GM23338 (cell line): ENCODE results near the gene TRAPPC10.

Experiments
- TF ChIP-seq, protein P1 (sequence below): IDR thresholded peaks from one replicate; pipeline ENCODE4 v1.6.1; 2018; ENCODE audit warnings: antibody characterized with exemption; ENCODE audit not compliant: unreplicated experiment
- TF ChIP-seq, protein P2 (sequence below), 2 experiments: fragments of 200-600 bp in 1 of 2; sonication (generic) in 1 of 2; conservative IDR thresholded peaks; 2 replicates each; pipeline versions ENCODE4 v1.5.1 to v1.6.1; 2016 to 2017; ENCODE audit warnings: antibody characterized with exemption in 2 of 2, low read depth in 2 of 2, mild to moderate bottlenecking in 2 of 2, moderate library complexity in 1 of 2

DNA sequence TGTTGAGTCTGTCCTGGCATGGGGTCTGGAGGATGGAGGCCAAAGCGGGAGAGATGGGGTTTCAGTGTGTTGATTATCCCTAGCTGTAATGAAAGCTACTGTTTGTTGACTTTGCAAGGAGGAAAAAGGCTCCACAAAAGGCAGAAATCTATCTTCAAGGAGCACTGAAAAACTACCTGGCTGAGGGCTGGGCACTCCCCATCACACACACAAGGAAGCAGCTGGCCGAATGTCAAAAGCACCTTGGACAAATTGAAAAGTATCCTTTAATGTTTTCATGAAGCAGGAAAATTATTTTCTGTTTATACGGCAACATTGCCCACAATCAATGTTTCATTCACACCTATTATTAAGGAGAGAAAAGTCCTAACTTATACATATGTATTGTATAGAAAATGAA is 67.3 kb downstream of the TRAPPC10 start:
- TF ChIP-seq, protein P1, sequence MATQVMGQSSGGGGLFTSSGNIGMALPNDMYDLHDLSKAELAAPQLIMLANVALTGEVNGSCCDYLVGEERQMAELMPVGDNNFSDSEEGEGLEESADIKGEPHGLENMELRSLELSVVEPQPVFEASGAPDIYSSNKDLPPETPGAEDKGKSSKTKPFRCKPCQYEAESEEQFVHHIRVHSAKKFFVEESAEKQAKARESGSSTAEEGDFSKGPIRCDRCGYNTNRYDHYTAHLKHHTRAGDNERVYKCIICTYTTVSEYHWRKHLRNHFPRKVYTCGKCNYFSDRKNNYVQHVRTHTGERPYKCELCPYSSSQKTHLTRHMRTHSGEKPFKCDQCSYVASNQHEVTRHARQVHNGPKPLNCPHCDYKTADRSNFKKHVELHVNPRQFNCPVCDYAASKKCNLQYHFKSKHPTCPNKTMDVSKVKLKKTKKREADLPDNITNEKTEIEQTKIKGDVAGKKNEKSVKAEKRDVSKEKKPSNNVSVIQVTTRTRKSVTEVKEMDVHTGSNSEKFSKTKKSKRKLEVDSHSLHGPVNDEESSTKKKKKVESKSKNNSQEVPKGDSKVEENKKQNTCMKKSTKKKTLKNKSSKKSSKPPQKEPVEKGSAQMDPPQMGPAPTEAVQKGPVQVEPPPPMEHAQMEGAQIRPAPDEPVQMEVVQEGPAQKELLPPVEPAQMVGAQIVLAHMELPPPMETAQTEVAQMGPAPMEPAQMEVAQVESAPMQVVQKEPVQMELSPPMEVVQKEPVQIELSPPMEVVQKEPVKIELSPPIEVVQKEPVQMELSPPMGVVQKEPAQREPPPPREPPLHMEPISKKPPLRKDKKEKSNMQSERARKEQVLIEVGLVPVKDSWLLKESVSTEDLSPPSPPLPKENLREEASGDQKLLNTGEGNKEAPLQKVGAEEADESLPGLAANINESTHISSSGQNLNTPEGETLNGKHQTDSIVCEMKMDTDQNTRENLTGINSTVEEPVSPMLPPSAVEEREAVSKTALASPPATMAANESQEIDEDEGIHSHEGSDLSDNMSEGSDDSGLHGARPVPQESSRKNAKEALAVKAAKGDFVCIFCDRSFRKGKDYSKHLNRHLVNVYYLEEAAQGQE: no peak
- TF ChIP-seq, protein P2, sequence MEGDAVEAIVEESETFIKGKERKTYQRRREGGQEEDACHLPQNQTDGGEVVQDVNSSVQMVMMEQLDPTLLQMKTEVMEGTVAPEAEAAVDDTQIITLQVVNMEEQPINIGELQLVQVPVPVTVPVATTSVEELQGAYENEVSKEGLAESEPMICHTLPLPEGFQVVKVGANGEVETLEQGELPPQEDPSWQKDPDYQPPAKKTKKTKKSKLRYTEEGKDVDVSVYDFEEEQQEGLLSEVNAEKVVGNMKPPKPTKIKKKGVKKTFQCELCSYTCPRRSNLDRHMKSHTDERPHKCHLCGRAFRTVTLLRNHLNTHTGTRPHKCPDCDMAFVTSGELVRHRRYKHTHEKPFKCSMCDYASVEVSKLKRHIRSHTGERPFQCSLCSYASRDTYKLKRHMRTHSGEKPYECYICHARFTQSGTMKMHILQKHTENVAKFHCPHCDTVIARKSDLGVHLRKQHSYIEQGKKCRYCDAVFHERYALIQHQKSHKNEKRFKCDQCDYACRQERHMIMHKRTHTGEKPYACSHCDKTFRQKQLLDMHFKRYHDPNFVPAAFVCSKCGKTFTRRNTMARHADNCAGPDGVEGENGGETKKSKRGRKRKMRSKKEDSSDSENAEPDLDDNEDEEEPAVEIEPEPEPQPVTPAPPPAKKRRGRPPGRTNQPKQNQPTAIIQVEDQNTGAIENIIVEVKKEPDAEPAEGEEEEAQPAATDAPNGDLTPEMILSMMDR (conservative IDR thresholded peaks at IDR 0.05; ENCODE audit: low read depth in 2 of 2): no peak
